Stimulated activated CD8-positive, alpha-beta memory T cell treated with anti-CD3 and anti-CD28 coated beads, Interleukin-12 subunit alpha, Interleukin-12 subunit beta, amount 100 ng/mL, for 4 hours (primary cell): Measurements from ENCODE around the gene ELOVL6.
"Not testable (repeated sequence)": the region's sequence is repeated elsewhere in the genome, so short reads cannot be mapped to it uniquely, and the experiment has no call there.

Experiments used
- DNase-seq: peaks from one replicate; pipeline ENCODE4 v3.0.0-alpha.2; 2020; ENCODE audit warnings: low read depth

Gene ELOVL6

DNA sequence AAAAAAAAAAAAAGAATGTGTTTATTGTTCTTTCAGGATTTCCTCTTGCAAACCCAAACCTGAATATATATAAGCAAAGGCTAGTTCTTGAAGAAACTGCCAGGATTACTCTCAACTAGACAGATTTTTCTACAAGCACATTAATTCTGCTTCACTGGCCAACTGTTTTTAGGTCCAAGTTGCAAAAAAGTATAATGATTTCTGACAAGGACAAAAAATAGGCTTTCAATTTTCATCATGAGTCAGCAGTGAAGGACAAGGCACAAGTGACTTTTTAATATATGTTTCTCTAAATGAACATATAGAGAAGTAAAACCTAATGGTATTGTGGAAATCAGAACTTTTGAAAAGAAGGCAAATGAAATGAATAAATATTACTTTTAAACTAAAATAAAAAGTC, 73.7 kb downstream of the ELOVL6 start:
- no peak for DNase-seq

DNA sequence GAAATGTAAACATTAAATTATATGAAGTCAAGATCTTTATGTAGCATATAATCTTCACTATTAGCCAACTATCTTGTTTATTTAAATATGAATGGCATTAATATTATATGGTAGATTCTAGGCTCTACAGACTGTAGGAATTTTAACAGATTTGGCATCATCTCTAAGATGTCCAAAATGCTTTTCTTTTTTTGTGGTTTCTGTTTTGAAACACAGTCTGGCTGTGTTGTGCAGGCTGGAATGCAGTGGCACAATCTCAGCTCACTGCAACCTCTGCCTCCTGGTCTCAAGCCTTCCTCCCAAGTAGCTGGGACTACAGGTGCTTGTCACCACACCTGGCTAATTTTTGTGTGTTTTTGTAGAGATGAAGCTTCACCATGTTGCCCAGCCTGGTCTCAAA, 76.2 kb downstream of the ELOVL6 start:
- DNase-seq, result no peak

DNA sequence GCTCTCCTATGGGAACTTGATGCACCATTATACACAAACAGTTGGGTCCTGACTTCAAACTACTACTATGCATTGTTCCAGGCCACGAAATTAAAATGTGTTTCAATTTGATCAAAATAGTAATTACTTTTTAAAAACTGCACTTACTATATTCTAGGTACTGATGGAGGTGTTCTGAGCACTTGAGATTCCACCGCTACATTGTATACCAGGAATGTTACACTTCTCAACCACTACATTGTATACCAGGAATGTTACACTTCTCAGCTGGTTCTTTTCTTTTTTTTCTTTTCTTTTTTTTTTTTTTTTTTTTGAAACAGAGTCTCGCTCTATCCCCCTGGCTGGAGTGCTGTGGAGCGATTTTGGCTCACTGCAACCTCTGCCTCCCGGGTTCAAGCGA, 77.9 kb downstream of the ELOVL6 start:
- DNase-seq, result no peak

DNA sequence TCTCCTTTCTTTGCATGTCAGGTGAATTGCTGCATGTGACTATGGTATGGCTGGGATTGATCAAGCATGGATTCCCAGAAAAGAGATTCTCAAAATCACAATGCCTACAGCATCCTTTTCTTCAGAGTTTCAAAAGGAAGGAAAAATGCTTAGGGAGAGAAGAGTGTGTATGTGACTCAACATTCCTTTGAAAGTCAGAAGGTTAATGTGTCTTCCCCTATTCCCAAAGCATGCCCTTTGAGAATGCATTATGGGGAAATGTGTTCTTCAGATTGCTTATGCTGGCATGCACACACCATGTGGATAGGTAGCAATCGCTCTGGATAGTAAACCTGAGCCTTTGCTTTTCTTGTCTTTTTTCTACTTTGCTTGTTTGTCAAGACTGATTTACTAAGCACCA, 78.5 kb downstream of the ELOVL6 start:
- no peak for DNase-seq

DNA sequence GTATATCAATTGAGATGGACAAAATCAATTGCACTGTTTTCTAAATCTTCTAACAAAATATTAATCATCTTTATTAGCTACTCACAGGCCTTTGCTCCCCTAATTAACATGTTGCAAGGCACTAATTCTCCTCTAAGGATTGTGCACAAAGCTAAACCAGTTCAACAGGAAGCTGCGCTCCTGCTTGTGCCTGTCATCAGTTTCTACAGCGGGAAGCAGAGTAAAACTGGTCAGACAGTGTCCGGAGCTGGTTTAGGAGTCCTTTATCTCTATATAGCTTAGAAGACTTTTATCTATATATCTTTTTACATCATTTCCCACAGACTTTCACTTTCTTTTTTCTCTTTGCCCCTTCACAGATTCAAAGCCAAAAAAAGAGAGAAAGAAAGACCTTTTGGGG, 79.1 kb downstream of the ELOVL6 start:
- no peak for DNase-seq

DNA sequence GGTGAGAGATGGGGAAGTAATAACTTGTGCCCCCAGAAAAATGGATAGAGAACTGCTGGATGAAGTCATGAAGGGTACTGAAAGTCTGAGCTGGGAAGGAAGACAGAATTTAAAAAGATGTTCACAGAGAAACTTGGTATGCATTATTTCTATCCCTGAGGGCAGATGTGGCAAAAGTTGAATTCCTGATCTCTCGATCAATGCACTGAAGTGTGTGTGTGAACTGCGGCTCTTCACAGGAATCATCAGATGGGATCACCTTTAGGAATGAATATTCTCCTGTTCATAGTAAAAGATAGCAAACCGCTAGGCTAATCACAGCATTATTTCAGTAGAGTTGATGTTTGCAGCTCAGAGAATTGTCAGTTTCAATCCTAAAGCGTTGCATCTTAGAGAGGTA, 86.4 kb downstream of the ELOVL6 start:
- DNase-seq, result no peak

DNA sequence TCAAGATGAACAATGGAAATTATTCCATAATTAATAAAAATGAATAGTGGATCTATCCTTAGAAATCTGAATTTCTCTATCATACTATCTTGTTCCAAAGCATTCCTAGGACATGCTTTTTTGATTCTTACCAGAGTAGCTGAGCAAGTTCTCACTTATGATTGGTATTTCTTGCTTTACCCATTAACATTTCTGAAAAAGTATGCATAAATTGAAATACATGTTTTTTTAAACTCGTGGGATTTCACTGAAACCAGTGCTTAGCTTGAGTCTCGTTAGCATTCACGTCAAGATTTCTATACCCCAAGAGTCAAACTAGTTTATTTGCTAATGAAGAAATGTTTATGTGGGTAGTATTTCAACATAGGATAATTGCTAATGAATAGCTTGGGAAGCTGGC, 89.0 kb downstream of the ELOVL6 start:
- DNase-seq, result no peak

DNA sequence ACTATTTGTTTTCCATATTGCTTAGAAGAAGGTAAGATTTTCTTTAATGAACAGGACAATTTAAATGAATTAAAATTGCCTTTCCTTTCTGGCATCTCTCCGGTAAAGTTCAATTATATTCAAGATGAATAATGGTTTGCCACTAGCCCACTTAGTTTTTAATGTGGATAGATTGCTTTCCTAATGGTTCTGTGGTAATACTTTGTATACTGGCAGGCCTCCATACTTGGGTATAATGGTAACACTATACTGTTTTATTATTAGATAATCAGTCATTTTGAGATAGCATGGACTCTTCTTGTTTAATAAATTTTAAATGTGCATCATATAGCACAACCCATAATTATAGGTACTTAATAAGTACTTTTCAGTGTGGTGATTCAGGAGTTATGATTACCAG, 89.5 kb downstream of the ELOVL6 start:
- DNase-seq, result no peak

DNA sequence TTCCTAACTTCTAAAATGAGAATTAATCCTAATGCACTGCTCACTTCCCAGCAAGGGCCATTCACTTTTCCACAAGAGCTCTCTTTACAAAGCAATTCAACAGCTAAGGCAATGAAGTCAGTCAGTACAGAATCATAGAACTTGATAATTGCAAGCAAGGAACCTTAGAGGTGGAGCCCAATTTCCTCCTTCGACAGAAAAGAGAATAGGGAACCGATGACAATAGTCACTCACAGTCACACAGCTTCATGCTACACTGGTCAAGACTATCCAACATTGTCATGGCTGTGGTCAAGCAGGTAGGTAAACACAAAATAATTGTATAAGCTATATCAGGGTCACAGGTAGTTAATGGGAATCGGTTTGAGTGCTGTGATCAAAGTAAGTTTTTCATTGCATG, 90.0 kb downstream of the ELOVL6 start:
- DNase-seq, result no peak

DNA sequence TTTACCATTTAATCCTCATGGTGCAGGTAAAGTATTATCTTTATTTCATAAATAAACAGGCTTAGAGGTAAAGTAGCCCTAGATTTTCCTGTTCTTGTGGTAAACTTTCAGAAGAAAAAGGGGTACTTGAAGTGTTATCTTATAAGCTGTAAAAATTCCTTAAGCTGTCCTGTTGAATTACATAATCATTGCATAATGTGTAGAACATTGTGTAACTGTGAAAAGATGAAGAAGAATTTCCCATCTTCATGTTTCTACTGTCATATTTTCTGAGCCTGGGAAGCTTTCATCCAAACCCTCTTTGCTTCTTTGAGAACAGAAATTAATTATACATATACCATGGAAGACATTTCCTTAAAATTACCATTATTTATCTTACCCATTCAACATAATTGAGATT, 90.5 kb downstream of the ELOVL6 start:
- no peak for DNase-seq

DNA sequence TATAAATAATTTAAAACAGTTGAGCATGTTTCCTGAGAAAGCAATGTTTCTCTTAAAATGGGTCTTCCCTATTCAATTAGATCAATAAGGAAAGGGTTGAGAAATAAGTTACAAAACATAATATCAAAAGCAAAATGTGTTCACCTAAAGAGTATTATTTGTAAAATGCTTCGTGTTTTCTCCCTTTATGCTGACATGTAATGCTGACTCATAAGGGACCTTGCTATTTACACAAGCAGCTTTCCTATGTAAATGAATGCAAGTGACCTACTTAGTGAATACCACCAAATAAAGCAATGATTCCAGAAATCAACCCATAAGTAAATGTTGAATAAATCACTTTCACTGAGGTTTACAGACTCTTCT, 91.5 kb downstream of the ELOVL6 start:
- DNase-seq, result no peak

DNA sequence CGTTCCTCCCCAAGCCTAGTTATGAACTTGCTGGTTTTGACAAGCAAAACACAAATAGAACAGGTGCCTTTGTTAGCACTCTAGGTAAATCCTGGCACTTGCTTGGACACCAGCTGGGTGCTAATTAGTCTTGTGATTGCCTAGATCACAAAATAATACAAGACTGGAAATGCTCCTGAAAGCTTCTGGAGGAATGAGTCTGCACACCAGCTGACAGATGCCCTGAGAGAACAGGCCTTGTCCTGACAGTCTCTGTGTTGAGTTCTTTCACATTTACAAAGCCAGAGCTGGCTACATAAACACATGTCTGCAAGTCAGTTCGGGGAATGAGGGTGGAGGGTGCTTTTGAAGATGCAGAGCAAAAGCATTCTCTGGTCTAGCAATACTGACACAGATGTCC, 93.8 kb downstream of the ELOVL6 start:
- DNase-seq, result no peak

DNA sequence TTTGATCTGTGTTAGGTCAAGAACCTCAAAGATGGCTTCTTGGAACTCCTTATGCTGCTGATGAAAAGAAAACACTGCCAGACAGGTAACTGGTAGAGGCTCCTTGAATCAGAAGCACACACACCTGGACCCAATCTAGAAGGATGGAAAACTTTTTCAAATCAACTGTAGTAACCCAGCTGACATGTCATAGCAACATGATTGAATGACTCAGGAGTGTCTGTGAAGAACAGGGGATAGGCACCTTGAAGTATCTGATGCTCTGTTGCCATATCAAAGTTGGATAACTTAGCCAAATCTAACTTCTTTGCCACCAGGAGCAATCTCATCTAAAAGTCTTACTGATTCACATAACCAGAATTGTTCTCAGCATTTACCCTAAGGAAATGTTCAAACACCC, 98.8 kb downstream of the ELOVL6 start:
- no peak for DNase-seq

DNA sequence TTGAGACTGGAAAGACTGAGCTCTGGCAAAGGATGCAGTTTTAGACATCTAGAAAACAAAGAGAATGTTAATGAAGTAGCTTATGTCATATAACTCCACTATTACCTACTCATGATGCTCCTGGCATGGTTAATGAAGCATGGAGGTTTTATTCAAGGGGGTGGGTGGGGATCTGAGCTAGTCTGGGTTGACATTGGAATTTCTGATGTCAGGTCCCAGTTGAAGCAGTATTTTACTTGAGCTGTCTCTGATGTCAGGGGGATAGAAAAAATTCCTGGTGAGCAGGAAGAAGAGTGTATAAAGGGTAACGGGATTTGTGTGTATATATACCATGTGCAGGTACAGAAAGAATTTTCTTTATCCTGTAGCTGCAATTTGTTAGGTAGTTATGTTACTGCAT, 102.0 kb downstream of the ELOVL6 start:
- DNase-seq, result no peak

DNA sequence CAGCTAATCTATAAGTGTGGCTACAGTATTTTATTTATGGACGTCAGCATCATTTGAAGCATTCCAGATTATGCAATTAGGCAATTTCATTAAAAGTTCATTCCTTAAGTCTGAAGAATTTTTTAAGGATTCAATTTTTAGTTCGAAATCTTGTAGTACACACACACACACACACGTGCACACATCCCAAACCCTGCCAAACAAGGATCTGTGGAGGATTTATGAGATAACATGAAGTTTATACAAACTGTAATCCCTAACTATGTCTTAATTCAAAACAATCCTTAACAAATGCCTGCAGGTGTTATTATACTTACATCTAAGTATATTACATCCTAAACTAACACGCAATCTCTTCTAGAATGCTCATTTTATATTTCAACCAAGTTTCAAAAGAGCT, 105.8 kb downstream of the ELOVL6 start:
- DNase-seq, result no peak

DNA sequence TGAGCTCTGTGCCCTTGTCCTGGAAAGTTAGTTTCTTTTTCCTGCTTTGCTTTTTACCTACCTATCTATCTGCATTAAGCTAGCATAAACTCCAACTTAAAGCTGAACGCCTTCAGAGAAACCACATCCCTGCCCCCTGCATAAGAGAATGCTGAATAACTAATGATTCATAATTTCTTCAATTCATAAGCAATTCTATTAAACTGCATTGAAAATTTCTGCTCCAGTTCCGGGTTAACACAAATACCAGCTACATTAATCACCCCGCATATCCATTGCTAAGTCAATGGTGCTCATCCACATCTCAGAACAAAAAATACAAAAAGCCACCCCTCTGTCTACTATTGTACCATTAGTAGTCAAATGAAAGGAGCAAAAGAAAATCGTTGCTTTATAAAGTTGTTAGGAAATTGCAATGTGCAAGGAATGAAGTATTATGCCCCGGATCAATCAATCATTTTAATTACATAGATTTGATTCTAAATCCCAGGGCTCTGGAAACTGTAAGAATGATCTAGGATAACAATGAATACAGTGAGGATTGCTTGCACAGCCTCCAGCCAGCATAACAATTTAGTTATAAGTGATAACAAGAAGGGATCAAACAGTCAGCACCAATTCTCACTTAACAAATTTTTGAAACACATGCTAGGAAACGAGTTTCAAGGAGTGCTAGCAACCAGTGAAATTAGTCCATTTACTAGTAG, 106.8 kb downstream of the ELOVL6 start:
- DNase-seq, result no peak

DNA sequence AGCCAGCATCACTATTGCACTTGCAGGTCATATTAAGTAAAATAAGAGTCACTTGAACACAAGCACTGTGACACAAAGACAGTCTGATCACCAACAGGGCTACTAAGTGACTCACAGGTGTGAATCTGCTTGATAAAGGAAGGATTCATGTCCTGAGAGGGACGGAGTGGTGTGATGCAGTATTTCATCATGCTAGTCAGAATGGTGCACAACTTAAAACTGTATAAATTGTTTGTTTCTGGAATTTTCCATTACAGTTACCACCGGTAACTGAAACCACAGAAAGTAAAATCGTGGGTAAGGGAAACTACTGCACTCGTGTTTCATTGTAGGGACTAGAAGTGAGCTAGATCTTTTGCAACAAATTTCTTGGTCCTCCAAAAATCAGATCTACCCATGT, 109.7 kb downstream of the ELOVL6 start:
- no peak for DNase-seq

DNA sequence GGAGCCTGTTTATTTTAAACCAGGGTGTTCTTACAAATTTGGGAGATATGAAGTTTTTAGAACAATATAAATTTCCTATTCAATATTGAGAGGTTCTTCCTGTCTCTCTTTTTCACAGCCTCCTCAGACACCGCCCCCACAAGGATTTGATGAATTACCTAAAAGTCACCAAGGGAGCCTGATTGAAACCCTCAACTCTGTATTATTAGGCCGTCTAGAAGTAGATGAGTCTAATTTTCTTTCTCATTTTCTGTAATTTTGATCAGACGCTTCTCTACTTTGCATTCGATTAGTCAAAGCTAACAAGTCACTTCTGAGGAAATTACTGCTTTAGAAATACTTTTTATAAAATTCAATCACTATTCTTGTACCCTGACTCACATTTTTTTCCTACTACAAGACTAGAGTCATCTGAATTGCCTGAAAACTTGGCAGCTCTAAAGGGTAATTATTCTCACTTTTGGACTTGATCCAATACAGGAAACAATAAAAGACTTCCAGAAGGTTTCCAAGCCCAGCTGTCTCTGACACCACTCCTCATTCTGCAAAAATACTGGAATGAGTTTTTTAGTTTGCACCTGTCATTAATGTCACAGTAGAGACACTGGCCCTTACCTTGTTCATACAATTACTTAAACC, 111.2 kb downstream of the ELOVL6 start:
- DNase-seq, result no peak

DNA sequence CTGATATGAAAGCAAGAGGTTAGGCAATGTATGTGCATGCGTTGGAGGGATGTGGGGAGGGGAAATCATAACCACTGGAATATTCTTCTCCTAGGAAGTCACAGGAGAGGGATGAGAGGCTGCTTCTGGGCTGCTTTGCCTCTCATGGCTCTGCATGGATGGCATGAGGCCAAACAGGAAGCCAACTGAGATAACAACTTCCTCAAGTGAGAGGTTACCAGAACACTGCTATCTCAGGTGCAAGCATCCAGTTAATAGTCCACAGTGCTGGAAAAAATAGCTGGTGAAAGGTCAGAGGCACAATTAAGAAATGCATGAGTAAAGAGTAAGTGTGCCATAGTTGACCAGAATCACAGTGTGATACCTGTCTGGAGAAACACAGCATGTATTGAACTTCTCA, 113.3 kb downstream of the ELOVL6 start:
- DNase-seq, result no peak

DNA sequence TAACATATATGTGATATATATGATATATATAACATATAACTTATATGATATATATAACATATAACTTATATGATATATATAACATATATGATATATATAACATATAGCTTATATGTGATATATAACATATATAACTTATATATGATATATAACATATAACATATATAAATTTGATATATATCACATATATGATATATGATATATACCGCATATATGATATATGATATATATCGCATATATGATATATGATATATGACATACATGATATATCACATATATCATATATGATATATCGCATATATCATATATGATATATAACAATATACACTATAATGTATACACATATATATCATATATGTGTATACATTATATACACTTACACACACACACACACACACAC, 114.3 kb downstream of the ELOVL6 start:
- no peak for DNase-seq

DNA sequence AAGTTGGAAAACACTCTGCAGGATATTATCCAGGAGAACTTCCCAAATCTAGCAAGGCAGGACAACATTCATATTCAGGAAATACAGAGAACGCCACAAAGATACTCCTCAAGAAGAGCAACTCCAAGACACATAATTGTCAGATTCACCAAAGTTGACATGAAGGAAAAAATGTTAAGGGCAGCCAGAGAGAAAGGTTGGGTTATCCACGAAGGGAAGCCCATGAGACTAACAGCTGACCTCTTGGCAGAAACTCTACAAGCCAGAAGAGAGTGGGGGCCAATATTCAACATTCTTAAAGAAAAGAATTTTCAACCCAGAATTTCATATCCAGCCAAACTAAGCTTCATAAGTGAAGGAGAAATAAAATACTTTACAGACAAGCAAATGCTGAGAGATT, 120.3 kb downstream of the ELOVL6 start:
- not testable (repeated sequence) for DNase-seq

DNA sequence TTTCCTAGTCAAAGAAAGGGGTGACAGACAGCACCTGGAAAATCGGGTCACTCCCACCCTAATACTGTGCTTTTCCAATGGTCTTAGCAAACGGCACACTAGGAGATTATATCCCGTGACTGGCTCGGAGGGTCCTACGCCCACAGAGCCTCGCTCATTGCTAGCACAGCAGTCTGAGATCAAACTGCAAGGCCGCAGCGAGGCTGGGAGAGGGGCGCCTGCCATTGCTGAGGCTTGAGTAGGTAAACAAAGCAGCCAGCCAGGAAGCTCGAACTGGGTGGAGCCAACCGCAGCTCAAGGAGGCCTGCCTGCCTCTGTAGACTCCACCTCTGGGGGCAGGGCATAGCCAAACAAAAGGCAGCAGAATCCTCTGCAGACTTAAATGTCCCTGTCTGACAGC, 121.6 kb downstream of the ELOVL6 start:
- not testable (repeated sequence) for DNase-seq

DNA sequence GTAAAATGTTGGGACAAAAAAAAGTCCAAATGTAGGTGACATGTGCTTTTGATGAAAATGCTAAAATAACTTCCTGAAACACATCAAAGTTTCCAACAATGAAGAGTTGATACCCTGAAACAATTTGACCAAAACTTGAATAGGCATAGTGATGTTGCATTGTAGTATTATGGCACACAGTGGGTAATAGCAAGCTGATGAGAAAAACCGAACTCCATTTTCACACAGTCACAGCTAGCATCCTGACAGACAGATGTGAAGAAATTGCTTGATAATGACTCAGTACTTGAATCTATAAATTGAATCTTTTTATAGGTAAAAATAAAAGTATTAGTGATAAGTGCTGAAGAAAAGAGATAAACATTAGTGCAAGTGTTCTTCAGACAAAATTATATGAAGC, 122.5 kb downstream of the ELOVL6 start:
- no peak for DNase-seq

DNA sequence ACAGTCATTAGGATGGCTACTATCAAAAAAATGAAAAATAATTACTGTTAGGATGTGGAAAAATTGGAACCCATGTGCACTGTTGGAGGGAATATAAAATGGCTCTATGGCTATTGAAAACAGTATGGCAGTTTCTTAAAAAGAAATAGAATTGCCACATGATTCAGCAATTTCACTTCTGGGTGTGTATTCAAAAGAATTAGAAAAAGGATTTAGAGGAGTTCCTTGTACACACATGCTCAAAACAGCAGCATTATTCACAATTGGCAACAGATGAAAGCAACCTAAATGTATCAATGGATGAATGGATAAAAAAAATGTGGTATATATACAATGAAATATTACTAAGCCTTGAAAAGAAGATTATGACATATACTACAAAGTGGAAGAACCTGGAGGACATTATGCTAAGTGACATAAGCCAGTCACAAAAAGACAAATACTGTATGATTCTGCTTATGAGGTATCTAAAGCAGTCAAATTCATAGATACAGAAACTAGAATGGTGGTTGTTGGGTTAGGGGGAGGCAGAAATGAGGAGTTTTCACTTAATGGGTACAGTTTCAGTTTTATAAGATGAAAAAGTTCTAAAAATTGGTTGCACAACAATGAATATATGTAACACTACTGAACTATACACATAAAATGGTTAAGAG, 123.2 kb downstream of the ELOVL6 start:
- DNase-seq, result no peak
